HL-60 (cell line): ENCODE data around the gene ERBB2.

Experiments
- DNase-seq, 2 experiments: peaks; one replicate each; pipeline ENCODE4 v3.0.0-alpha.2; 2010 to 2020; ENCODE audit warnings: low read depth in 1 of 2, low spot score in 1 of 2
- H3K27ac ChIP-seq: fragments of 250-450 bp; sonication (Bioruptor Pico); replicated peaks from 2 replicates; pipeline ENCODE4 v1.5.1; 2020; ENCODE audit warnings: mild to moderate bottlenecking, moderate library complexity
- H3K27me3 ChIP-seq: fragments of 250-450 bp; sonication (Bioruptor Pico); 2 replicates; pipeline ENCODE4 v1.5.1; 2021; ENCODE audit warnings: mild to moderate bottlenecking, moderate library complexity; ENCODE audit not compliant: insufficient read depth, poor library complexity, severe bottlenecking
- H3K4me3 ChIP-seq: replicated peaks from 2 replicates; pipeline ENCODE4 v1.5.1; 2011; ENCODE audit warnings: mild to moderate bottlenecking, control low read depth, low read length; ENCODE audit not compliant: insufficient read depth
- GABPA ChIP-seq: IDR thresholded peaks from 2 replicates; pipeline ENCODE4 v1.6.1; 2012; ENCODE audit warnings: low read depth
- POLR2AphosphoS5 ChIP-seq: IDR thresholded peaks from 2 replicates; pipeline ENCODE4 v1.6.1; 2012; ENCODE audit warnings: low read depth
- SPI1 ChIP-seq: IDR thresholded peaks from 2 replicates; pipeline ENCODE4 v1.6.1; 2012; ENCODE audit warnings: low read depth, mild to moderate bottlenecking, borderline replicate concordance
- TF ChIP-seq, protein P1 (sequence below): IDR thresholded peaks from 2 replicates; pipeline ENCODE4 v1.6.1; 2012; ENCODE audit warnings: low read depth; ENCODE audit not compliant: insufficient replicate concordance
- TF ChIP-seq, protein P2 (sequence below): IDR thresholded peaks from one replicate; pipeline ENCODE4 v1.5.1; 2011; ENCODE audit warnings: low read length, control low read depth, inconsistent platforms; ENCODE audit not compliant: insufficient read depth

Gene ERBB2

DNA sequence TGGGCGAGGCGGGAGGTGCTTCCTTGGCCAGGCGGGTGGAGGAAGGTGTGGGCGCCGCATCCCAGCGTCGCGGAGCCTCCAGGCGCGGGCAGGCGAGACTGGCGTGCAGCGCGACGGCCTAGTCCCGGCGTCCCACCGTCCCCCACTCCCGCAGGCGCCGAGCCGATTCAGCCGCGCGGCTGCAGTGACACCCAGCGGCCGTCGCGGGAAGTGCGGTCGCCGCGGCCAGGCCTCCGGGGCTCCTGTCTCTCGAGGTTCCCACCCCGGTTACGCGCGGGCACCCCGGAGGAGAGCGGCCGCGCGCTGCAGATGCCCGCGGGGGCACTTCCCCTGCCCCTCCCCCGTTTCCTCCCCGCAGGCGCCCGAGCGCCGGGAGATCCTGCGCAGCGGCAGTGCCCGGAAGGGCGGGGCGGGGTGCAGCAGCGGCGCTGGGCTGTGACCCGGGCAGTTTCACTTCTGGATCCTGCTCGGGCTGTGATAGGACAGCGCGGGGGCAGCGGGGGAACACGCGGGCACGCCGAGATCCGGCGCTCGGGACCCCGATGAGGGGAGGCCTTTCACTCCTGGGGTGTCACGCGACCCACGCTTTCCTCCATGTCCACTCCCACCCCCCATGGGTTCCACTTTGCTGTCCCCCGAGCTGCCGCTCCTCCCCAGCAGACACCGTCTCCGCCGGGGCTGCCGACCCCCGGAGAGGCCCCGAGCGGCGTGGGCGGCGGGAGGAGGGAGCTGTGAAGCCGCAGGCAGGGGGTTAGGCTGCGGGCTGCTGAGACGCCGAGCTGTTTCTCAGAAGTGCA lies 54.5 kb downstream of the ERBB2 start:
- Histone ChIP-seq H3K4me3 (peak overlapping the region; percentile 50), H3K27ac (peak overlapping the region; percentile 89), H3K27me3 (no peaks in the 10 kb centered on the region)
- DNase-seq: peak; percentile 95
- TF ChIP-seq SPI1: peak; percentile 90
- TF ChIP-seq, protein P1, sequence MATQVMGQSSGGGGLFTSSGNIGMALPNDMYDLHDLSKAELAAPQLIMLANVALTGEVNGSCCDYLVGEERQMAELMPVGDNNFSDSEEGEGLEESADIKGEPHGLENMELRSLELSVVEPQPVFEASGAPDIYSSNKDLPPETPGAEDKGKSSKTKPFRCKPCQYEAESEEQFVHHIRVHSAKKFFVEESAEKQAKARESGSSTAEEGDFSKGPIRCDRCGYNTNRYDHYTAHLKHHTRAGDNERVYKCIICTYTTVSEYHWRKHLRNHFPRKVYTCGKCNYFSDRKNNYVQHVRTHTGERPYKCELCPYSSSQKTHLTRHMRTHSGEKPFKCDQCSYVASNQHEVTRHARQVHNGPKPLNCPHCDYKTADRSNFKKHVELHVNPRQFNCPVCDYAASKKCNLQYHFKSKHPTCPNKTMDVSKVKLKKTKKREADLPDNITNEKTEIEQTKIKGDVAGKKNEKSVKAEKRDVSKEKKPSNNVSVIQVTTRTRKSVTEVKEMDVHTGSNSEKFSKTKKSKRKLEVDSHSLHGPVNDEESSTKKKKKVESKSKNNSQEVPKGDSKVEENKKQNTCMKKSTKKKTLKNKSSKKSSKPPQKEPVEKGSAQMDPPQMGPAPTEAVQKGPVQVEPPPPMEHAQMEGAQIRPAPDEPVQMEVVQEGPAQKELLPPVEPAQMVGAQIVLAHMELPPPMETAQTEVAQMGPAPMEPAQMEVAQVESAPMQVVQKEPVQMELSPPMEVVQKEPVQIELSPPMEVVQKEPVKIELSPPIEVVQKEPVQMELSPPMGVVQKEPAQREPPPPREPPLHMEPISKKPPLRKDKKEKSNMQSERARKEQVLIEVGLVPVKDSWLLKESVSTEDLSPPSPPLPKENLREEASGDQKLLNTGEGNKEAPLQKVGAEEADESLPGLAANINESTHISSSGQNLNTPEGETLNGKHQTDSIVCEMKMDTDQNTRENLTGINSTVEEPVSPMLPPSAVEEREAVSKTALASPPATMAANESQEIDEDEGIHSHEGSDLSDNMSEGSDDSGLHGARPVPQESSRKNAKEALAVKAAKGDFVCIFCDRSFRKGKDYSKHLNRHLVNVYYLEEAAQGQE: no peak
- TF ChIP-seq POLR2AphosphoS5: peak; percentile 61
- TF ChIP-seq, protein P2, sequence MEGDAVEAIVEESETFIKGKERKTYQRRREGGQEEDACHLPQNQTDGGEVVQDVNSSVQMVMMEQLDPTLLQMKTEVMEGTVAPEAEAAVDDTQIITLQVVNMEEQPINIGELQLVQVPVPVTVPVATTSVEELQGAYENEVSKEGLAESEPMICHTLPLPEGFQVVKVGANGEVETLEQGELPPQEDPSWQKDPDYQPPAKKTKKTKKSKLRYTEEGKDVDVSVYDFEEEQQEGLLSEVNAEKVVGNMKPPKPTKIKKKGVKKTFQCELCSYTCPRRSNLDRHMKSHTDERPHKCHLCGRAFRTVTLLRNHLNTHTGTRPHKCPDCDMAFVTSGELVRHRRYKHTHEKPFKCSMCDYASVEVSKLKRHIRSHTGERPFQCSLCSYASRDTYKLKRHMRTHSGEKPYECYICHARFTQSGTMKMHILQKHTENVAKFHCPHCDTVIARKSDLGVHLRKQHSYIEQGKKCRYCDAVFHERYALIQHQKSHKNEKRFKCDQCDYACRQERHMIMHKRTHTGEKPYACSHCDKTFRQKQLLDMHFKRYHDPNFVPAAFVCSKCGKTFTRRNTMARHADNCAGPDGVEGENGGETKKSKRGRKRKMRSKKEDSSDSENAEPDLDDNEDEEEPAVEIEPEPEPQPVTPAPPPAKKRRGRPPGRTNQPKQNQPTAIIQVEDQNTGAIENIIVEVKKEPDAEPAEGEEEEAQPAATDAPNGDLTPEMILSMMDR: peak; percentile 57
- TF ChIP-seq GABPA: peak; percentile 54; the same call in 1 of the 2 replicates

- no peak for DNase-seq
- H3K27me3 ChIP-seq: no peaks in the 10 kb centered on the region
- peak overlapping the region; percentile 50 for H3K4me3 ChIP-seq
- peak overlapping the region; percentile 84 for H3K27ac ChIP-seq
- TF ChIP-seq GABPA (no peak), SPI1 (no peak), POLR2AphosphoS5 (no peak)
- TF ChIP-seq, protein P2: no peak
- TF ChIP-seq, protein P1: no peak
These were observed 55.2 kb downstream of the ERBB2 start for GRCh38 chr17:39754958-39755553.

DNA sequence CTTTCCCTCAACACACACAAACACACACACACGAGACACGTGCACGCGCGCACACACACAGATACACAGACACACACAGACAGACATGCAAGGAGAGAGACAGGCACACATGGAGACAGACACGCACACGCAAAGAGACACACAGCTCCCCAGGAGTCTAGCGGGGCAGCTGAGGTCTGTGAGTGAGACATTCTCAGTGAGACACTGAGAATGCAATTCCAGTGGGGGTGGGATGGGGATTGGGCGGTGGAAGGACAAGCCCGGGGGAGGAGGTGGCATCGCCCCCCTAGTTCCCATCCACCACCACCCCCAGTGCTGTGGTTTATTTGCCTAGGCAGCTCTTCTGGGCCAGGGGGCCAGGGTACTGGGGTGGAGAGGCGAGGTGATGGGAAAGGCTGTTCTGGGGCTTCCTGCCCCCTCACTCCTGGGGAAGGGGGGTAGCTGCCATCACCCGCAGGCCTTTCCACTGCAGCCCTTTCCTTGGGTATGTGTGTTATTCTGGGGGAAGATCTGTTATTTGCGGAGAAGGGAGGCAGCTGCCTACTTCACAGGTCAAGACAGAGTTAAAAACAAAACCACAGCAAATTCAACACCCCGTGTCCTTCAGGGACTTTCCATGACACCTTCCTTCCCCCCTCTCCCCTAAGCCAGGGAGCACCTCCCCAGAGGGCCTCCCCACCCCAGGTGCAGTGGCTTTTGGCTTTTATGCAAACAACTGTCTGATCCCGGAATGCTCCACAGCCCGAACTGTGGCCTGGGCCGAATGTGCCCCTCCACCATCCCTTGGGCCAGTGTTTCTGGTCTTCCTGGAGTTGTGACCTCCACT lies 55.9 kb downstream of the ERBB2 start:
- TF ChIP-seq, protein P2: no peak
- TF ChIP-seq, protein P1: no peak
- TF ChIP-seq GABPA: no peak
- TF ChIP-seq SPI1: no peak
- TF ChIP-seq POLR2AphosphoS5: no peak
- H3K27ac ChIP-seq: no peak overlapping the region
- DNase-seq: no peak
- no peak overlapping the region for H3K4me3 ChIP-seq
- no peaks in the 10 kb centered on the region for H3K27me3 ChIP-seq
